ENCODE results near the gene CPHXL2. TPM values are rescaled to one million over a fixed set of nuclear protein-coding genes. Genes with fewer than 3 reads are reported as not detected.

Gene CPHXL2
- total and polyA plus RNA-seq, 2 experiments from 2014 or later, result not detected

GRCh38 chr16:75703306-75703705 is 26.5 kb upstream of the CPHXL2 start (continued):
- TF ChIP-seq ZNF462 (CRISPR knock-in tag; IDR thresholded peaks at IDR 0.05) (no peak), ETS1 (IDR thresholded peaks at IDR 0.05) (no peak), EZH2 (IDR thresholded peaks at IDR 0.05; ENCODE audit: low read depth, unreplicated experiment) (no peak), NANOG (IDR thresholded peaks at IDR 0.05; ENCODE audit: borderline replicate concordance) (no peak), REST (IDR thresholded peaks at IDR 0.05; ENCODE audit: unreplicated experiment) (no peak), ZNF114 (CRISPR knock-in tag; IDR thresholded peaks at IDR 0.05) (no peak), STAT1 (IDR thresholded peaks at IDR 0.05; ENCODE audit: unreplicated experiment) (no peak)

Measured in GM23338 (cell line).